Ammon's horn (tissue), 1 donor: ENCODE results near the gene TXLNG.

ENCODE experiments used
- DNase-seq: peaks from one replicate; pipeline ENCODE4 v3.0.0-alpha.2; 2016; ENCODE audit warnings: low spot score

The TXLNG gene

GRCh38 chrX:16874458-16875095 is 88.3 kb downstream of the TXLNG start:
- no peak for DNase-seq

- DNase-seq, result no peak
These were observed 90.4 kb downstream of the TXLNG start for GRCh38 chrX:16876696-16877095.

GRCh38 chrX:16882169-16882568 is 95.9 kb downstream of the TXLNG start:
- peak; percentile 9 for DNase-seq

- DNase-seq, result peak; percentile 68
These were observed 96.6 kb downstream of the TXLNG start for GRCh38 chrX:16882702-16883486.

- DNase-seq, result no peak
These were observed 97.2 kb downstream of the TXLNG start for GRCh38 chrX:16883487-16883804.

GRCh38 chrX:16885628-16886027 is 99.4 kb downstream of the TXLNG start:
- no peak for DNase-seq

GRCh38 chrX:16892504-16893362 is 106.5 kb downstream of the TXLNG start:
- peak; percentile 83 for DNase-seq
